Bronchial epithelial cell (primary cell): ENCODE data around the gene RETREG1. TPM values are rescaled to one million over a fixed set of nuclear protein-coding genes. Genes with fewer than 3 reads are reported as not detected.

Experiments
- DNase-seq: peaks from one replicate; pipeline ENCODE4 v3.0.0-alpha.2; 2010; ENCODE audit warnings: low read depth
- FAIRE-seq: peaks from 2 replicates; lab custom pipeline; 2011; peaks lifted over from hg19 to GRCh38; lab: Jason Lieb, UNC
- H3K27me3 ChIP-seq: 2 replicates; pipeline ENCODE4 v1.5.1; 2011; ENCODE audit warnings: low read length; ENCODE audit not compliant: control insufficient read depth, insufficient read depth
- H3K36me3 ChIP-seq: 2 replicates; pipeline ENCODE4 v1.5.1; 2011; ENCODE audit warnings: low read length; ENCODE audit not compliant: control insufficient read depth, insufficient read depth
- H3K4me3 ChIP-seq: 2 replicates; pipeline ENCODE4 v1.5.1; 2011; ENCODE audit warnings: mild to moderate bottlenecking, low read depth, low read length, control low read depth
- CTCF ChIP-seq: IDR thresholded peaks from 2 replicates; pipeline ENCODE4 v1.5.1; 2011; ENCODE audit warnings: mild to moderate bottlenecking, moderate library complexity, low read length, control low read depth, inconsistent platforms; ENCODE audit not compliant: insufficient read depth, severe bottlenecking
- total RNA-seq: library from RNA; depleted of rRNA; stranded (reverse); fragments of >200 nt; gene quantifications from 2 replicates; pipeline ENCODE4 v1.2.1, GENCODE V29; 2014

Gene RETREG1
- total RNA-seq, 1 donor from 2014 or later = 0.53 TPM

GRCh38 chr5:16644301-16644889, 27.6 kb upstream of the RETREG1 start:
- no peaks in the 10 kb centered on the region for H3K36me3 ChIP-seq
- FAIRE-seq = no peak
- H3K4me3 ChIP-seq = no peak overlapping the region
- no peak for TF ChIP-seq CTCF
- no peak for DNase-seq
- no peaks in the 10 kb centered on the region for H3K27me3 ChIP-seq

- Histone ChIP-seq H3K36me3 (no peaks in the 10 kb centered on the region), H3K4me3 (no peak overlapping the region), H3K27me3 (no peaks in the 10 kb centered on the region)
- no peak for TF ChIP-seq CTCF
- DNase-seq (no peak), FAIRE-seq (no peak)
These were observed 26.1 kb upstream of the RETREG1 start for GRCh38 chr5:16642867-16643266.

GRCh38 chr5:16639206-16639605, 22.4 kb upstream of the RETREG1 start:
- Histone ChIP-seq H3K36me3 (no peaks in the 10 kb centered on the region), H3K4me3 (no peak overlapping the region), H3K27me3 (no peaks in the 10 kb centered on the region)
- FAIRE-seq (no peak), DNase-seq (no peak)
- no peak for TF ChIP-seq CTCF

GRCh38 chr5:16628376-16628775, 11.6 kb upstream of the RETREG1 start:
- DNase-seq = no peak
- no peak for FAIRE-seq
- H3K4me3 ChIP-seq = no peak overlapping the region
- peaks cover 6% of the 10 kb centered on the region for H3K27me3 ChIP-seq
- no peak for TF ChIP-seq CTCF
- no peaks in the 10 kb centered on the region for H3K36me3 ChIP-seq

- no peak overlapping the region for H3K4me3 ChIP-seq
- no peak for FAIRE-seq
- no peaks in the 10 kb centered on the region for H3K36me3 ChIP-seq
- peaks cover 6% of the 10 kb centered on the region for H3K27me3 ChIP-seq
- no peak for TF ChIP-seq CTCF
- DNase-seq = no peak
These were observed 10.0 kb upstream of the RETREG1 start for GRCh38 chr5:16626696-16627264.

- H3K27me3 ChIP-seq = peaks cover 4% of the 10 kb centered on the region
- H3K4me3 ChIP-seq = no peak overlapping the region
- DNase-seq = no peak
- FAIRE-seq = no peak
- no peak for TF ChIP-seq CTCF
- no peaks in the 10 kb centered on the region for H3K36me3 ChIP-seq
These were observed 8.3 kb upstream of the RETREG1 start for GRCh38 chr5:16625096-16625495.
